WTC11 (cell line): ENCODE data around the gene REPS2. TPM values are rescaled to one million over a fixed set of nuclear protein-coding genes. Genes with fewer than 3 reads are reported as not detected.

Experiments used
- ATAC-seq: fragments of 200-7000 bp; cut with Tn5 transposase; 2 replicates; pipeline ENCODE4 v1.10.0; 2021; ENCODE audit warnings: mild to moderate bottlenecking, moderate library complexity
- CTCF ChIA-PET: fragments of 300-600 bp; sonication (Branson Sonifier 250); formaldehyde crosslinking; loops from one replicate; lab custom pipeline; 2021; ENCODE audit warnings: antibody characterized with exemption; lab: Charles Lee
- POLR2A ChIA-PET: fragments of 350-600 bp; sonication (Branson Sonifier 250); formaldehyde crosslinking; loops from one replicate; lab custom pipeline; 2021; ENCODE audit warnings: antibody characterized with exemption; lab: Charles Lee
- DNase-seq: peaks from one replicate; pipeline ENCODE4 v3.0.0; 2021; ENCODE audit warnings: low spot score
- H3K27ac Mint-ChIP-seq: 2 replicates; pipeline ENCODE4 v1.8.0; 2021; ENCODE audit warnings: mixed read lengths
- H3K27me3 Mint-ChIP-seq: 2 replicates; pipeline ENCODE4 v1.8.0; 2021; ENCODE audit warnings: low read depth, mild to moderate bottlenecking, moderate library complexity, mixed read lengths
- H3K36me3 Mint-ChIP-seq: 2 replicates; pipeline ENCODE4 v1.8.0; 2021; ENCODE audit warnings: mixed read lengths
- H3K4me1 Mint-ChIP-seq: 2 replicates; pipeline ENCODE4 v1.8.0; 2022; ENCODE audit warnings: mixed read lengths
- H3K4me3 Mint-ChIP-seq: 2 replicates; pipeline ENCODE4 v1.8.0; 2021; ENCODE audit warnings: mild to moderate bottlenecking, moderate library complexity, mixed read lengths
- H3K9me3 Mint-ChIP-seq: 2 replicates; pipeline ENCODE4 v1.8.0; 2021; ENCODE audit warnings: mixed read lengths
- CREB1 ChIP-seq: sonication (generic); formaldehyde crosslinking; IDR thresholded peaks from 2 replicates; pipeline ENCODE4 v1.8.0; 2023; ENCODE audit warnings: mild to moderate bottlenecking, missing genetic modification reagents
- ESRRA ChIP-seq: sonication (generic); formaldehyde crosslinking; IDR thresholded peaks from 2 replicates; pipeline ENCODE4 v1.8.1; 2022; ENCODE audit warnings: mild to moderate bottlenecking, missing genetic modification reagents, borderline replicate concordance
- GTF2I ChIP-seq: fragments of 250-450 bp; sonication (Bioruptor Pico); conservative IDR thresholded peaks from 2 replicates; pipeline ENCODE4 v1.4.0; 2021; ENCODE audit warnings: mild to moderate bottlenecking
- HMGA2 ChIP-seq: fragments of 250-450 bp; sonication (Bioruptor Pico); IDR thresholded peaks from 2 replicates; pipeline ENCODE4 v1.4.0; 2021; ENCODE audit warnings: mild to moderate bottlenecking, moderate library complexity
- JUN ChIP-seq: sonication (generic); formaldehyde crosslinking; IDR thresholded peaks from 2 replicates; pipeline ENCODE4 v1.8.0; 2023; ENCODE audit warnings: mild to moderate bottlenecking, missing genetic modification reagents
- NR1H2 ChIP-seq: sonication (generic); formaldehyde crosslinking; IDR thresholded peaks from 2 replicates; pipeline ENCODE4 v1.9.0; 2021; ENCODE audit warnings: mild to moderate bottlenecking, moderate library complexity, missing genetic modification reagents
- NR3C1 ChIP-seq: sonication (generic); formaldehyde crosslinking; conservative IDR thresholded peaks from 2 replicates; pipeline ENCODE4 v1.8.1; 2023; ENCODE audit warnings: low read depth, mild to moderate bottlenecking, missing genetic modification reagents
- OVOL2 ChIP-seq: fragments of 250-450 bp; sonication (Bioruptor Pico); IDR thresholded peaks from 2 replicates; pipeline ENCODE4 v1.9.0; 2021; ENCODE audit warnings: mild to moderate bottlenecking, borderline replicate concordance
- RORB ChIP-seq: fragments of 250-450 bp; sonication (Bioruptor Pico); IDR thresholded peaks from 2 replicates; pipeline ENCODE4 v1.9.0; 2021; ENCODE audit warnings: mild to moderate bottlenecking
- SMAD3 ChIP-seq: sonication (generic); formaldehyde crosslinking; IDR thresholded peaks from 2 replicates; pipeline ENCODE4 v1.8.0; 2022; ENCODE audit warnings: missing genetic modification reagents, mild to moderate bottlenecking, borderline replicate concordance
- SP1 ChIP-seq: sonication (generic); formaldehyde crosslinking; conservative IDR thresholded peaks from 2 replicates; pipeline ENCODE4 v1.8.1; 2022; ENCODE audit warnings: missing genetic modification reagents
- TEAD1 ChIP-seq: sonication (generic); formaldehyde crosslinking; IDR thresholded peaks from 2 replicates; pipeline ENCODE4 v1.8.0; 2022; ENCODE audit warnings: mild to moderate bottlenecking, missing genetic modification reagents
- total RNA-seq: library from RNA; stranded (reverse); gene quantifications from 3 replicates; pipeline ENCODE4 v1.2.3, GENCODE V29; 2021
- TF ChIP-seq, protein P1 (sequence below): sonication (generic); formaldehyde crosslinking; IDR thresholded peaks from 2 replicates; pipeline ENCODE4 v1.8.0; 2023; ENCODE audit warnings: mild to moderate bottlenecking, missing genetic modification reagents
- TF ChIP-seq, protein P2 (sequence below): sonication (generic); formaldehyde crosslinking; IDR thresholded peaks from 2 replicates; pipeline ENCODE4 v1.8.1; 2022; ENCODE audit warnings: mild to moderate bottlenecking, moderate library complexity, missing genetic modification reagents
- TF ChIP-seq, protein P3 (sequence below): fragments of 250-450 bp; sonication (Bioruptor Pico); IDR thresholded peaks from 2 replicates; pipeline ENCODE4 v1.9.0; 2021; ENCODE audit warnings: mild to moderate bottlenecking
- TF ChIP-seq, protein P4 (sequence below): sonication (generic); formaldehyde crosslinking; IDR thresholded peaks from 2 replicates; pipeline ENCODE4 v1.8.0; 2023; ENCODE audit warnings: missing genetic modification reagents, mild to moderate bottlenecking, borderline replicate concordance
- TF ChIP-seq, protein P5 (sequence below): sonication (generic); formaldehyde crosslinking; IDR thresholded peaks from 2 replicates; pipeline ENCODE4 v1.8.0; 2022; ENCODE audit warnings: mild to moderate bottlenecking, missing genetic modification reagents
- TF ChIP-seq, protein P6 (sequence below): sonication (generic); formaldehyde crosslinking; IDR thresholded peaks from 2 replicates; pipeline ENCODE4 v1.8.0; 2023; ENCODE audit warnings: missing genetic modification reagents
- TF ChIP-seq, protein P7 (sequence below): sonication (generic); formaldehyde crosslinking; IDR thresholded peaks from 2 replicates; pipeline ENCODE4 v1.8.1; 2023; ENCODE audit warnings: mild to moderate bottlenecking, moderate library complexity, missing genetic modification reagents

Gene REPS2
- total RNA-seq, 1 experiment from 2014 or later, result 2.2 TPM

DNA sequence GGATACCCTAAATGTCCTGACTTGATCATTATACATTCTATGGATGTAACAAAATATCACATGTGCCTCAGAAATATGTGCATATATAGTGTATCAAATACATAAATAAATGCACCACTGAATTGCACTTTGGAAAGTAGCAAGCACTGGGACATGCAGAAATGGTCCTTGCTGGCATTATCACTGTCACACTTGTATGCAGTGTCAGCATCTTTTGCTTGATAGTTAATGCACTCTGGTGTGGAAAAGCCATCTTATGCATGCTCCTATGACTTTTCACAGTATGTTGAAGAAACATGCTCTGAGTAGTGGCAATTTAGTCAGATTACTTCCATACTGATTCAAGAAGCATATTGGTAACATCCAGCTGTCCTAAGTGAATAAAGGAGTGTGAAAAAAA, 27.5 kb upstream of the REPS2 start:
- POLR2A ChIA-PET, result no interaction called here
- Mint-ChIP-seq H3K9me3 (no peaks in the 10 kb centered on the region), H3K4me3 (no peak overlapping the region), H3K4me1 (peaks cover 13% of the 10 kb centered on the region), H3K27ac (no peak overlapping the region), H3K36me3 (no peaks in the 10 kb centered on the region), H3K27me3 (no peaks in the 10 kb centered on the region)
- ATAC-seq (no peak), DNase-seq (no peak)
- TF ChIP-seq, protein P1, sequence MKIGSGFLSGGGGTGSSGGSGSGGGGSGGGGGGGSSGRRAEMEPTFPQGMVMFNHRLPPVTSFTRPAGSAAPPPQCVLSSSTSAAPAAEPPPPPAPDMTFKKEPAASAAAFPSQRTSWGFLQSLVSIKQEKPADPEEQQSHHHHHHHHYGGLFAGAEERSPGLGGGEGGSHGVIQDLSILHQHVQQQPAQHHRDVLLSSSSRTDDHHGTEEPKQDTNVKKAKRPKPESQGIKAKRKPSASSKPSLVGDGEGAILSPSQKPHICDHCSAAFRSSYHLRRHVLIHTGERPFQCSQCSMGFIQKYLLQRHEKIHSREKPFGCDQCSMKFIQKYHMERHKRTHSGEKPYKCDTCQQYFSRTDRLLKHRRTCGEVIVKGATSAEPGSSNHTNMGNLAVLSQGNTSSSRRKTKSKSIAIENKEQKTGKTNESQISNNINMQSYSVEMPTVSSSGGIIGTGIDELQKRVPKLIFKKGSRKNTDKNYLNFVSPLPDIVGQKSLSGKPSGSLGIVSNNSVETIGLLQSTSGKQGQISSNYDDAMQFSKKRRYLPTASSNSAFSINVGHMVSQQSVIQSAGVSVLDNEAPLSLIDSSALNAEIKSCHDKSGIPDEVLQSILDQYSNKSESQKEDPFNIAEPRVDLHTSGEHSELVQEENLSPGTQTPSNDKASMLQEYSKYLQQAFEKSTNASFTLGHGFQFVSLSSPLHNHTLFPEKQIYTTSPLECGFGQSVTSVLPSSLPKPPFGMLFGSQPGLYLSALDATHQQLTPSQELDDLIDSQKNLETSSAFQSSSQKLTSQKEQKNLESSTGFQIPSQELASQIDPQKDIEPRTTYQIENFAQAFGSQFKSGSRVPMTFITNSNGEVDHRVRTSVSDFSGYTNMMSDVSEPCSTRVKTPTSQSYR (CRISPR knock-in tag), result no peak
- TF ChIP-seq JUN (CRISPR knock-in tag) (no peak), CREB1 (CRISPR knock-in tag) (no peak), OVOL2 (CRISPR knock-in tag) (no peak)
- TF ChIP-seq, protein P2, sequence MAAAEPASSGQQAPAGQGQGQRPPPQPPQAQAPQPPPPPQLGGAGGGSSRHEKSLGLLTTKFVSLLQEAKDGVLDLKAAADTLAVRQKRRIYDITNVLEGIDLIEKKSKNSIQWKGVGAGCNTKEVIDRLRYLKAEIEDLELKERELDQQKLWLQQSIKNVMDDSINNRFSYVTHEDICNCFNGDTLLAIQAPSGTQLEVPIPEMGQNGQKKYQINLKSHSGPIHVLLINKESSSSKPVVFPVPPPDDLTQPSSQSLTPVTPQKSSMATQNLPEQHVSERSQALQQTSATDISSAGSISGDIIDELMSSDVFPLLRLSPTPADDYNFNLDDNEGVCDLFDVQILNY (CRISPR knock-in tag), result no peak
- CTCF ChIA-PET, result no interaction called here

DNA sequence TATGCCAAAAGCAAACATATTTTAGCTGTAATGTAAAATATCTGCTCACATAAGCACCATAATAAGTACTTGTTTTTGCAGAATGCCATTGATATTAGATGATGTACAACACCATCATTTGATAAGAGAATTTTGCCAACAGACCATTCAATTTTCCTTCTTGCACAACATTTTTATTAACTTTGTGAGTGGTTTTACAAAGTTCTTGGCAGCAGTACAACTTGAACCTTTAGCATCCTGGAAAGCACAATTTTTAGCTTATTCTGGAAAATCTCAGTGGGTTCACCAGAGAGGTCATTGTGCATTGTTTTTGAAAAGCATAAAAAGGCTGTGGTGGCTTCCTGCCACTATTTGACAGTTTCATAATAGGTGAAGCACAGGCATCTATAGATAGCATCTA, 26.4 kb upstream of the REPS2 start:
- TF ChIP-seq, protein P3, sequence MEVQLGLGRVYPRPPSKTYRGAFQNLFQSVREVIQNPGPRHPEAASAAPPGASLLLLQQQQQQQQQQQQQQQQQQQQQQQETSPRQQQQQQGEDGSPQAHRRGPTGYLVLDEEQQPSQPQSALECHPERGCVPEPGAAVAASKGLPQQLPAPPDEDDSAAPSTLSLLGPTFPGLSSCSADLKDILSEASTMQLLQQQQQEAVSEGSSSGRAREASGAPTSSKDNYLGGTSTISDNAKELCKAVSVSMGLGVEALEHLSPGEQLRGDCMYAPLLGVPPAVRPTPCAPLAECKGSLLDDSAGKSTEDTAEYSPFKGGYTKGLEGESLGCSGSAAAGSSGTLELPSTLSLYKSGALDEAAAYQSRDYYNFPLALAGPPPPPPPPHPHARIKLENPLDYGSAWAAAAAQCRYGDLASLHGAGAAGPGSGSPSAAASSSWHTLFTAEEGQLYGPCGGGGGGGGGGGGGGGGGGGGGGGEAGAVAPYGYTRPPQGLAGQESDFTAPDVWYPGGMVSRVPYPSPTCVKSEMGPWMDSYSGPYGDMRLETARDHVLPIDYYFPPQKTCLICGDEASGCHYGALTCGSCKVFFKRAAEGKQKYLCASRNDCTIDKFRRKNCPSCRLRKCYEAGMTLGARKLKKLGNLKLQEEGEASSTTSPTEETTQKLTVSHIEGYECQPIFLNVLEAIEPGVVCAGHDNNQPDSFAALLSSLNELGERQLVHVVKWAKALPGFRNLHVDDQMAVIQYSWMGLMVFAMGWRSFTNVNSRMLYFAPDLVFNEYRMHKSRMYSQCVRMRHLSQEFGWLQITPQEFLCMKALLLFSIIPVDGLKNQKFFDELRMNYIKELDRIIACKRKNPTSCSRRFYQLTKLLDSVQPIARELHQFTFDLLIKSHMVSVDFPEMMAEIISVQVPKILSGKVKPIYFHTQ, result no peak
- TF ChIP-seq HMGA2 (CRISPR knock-in tag), result no peak
- TF ChIP-seq NR1H2 (CRISPR knock-in tag), result no peak
- TF ChIP-seq, protein P4, sequence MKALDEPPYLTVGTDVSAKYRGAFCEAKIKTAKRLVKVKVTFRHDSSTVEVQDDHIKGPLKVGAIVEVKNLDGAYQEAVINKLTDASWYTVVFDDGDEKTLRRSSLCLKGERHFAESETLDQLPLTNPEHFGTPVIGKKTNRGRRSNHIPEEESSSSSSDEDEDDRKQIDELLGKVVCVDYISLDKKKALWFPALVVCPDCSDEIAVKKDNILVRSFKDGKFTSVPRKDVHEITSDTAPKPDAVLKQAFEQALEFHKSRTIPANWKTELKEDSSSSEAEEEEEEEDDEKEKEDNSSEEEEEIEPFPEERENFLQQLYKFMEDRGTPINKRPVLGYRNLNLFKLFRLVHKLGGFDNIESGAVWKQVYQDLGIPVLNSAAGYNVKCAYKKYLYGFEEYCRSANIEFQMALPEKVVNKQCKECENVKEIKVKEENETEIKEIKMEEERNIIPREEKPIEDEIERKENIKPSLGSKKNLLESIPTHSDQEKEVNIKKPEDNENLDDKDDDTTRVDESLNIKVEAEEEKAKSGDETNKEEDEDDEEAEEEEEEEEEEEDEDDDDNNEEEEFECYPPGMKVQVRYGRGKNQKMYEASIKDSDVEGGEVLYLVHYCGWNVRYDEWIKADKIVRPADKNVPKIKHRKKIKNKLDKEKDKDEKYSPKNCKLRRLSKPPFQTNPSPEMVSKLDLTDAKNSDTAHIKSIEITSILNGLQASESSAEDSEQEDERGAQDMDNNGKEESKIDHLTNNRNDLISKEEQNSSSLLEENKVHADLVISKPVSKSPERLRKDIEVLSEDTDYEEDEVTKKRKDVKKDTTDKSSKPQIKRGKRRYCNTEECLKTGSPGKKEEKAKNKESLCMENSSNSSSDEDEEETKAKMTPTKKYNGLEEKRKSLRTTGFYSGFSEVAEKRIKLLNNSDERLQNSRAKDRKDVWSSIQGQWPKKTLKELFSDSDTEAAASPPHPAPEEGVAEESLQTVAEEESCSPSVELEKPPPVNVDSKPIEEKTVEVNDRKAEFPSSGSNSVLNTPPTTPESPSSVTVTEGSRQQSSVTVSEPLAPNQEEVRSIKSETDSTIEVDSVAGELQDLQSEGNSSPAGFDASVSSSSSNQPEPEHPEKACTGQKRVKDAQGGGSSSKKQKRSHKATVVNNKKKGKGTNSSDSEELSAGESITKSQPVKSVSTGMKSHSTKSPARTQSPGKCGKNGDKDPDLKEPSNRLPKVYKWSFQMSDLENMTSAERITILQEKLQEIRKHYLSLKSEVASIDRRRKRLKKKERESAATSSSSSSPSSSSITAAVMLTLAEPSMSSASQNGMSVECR (CRISPR knock-in tag), result no peak
- TF ChIP-seq ESRRA (CRISPR knock-in tag), result no peak
- no peak for TF ChIP-seq SP1 (CRISPR knock-in tag)
- ATAC-seq (no peak), DNase-seq (no peak)
- Mint-ChIP-seq H3K27ac (no peak overlapping the region), H3K9me3 (peaks cover 6% of the 10 kb centered on the region; the same call in 1 of the 2 replicates), H3K4me3 (no peak overlapping the region), H3K36me3 (no peaks in the 10 kb centered on the region), H3K27me3 (no peaks in the 10 kb centered on the region), H3K4me1 (peaks cover 13% of the 10 kb centered on the region)
- ChIA-PET POLR2A (no interaction called here), CTCF (no interaction called here)

DNA sequence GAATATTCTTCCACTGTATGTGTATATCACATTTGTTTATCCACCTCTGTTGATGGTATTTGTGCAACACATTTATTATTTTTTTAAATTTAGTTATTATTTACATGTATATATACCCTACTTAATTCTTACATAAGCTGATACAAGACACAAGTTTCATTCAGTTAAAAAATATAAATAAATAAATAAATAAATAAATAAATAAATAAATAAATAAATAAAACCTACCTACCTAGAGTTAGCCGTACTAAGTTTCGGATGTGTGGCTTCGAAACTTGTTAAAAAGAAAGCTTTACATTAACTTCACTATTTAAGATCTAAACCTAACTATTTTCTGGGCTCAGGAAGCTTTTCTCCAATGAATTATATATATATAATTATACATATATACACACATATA, 23.3 kb upstream of the REPS2 start:
- ChIA-PET CTCF (no interaction called here), POLR2A (no interaction called here)
- peaks cover 5% of the 10 kb centered on the region for H3K4me1 Mint-ChIP-seq
- DNase-seq (no peak), ATAC-seq (no peak)
- H3K9me3 Mint-ChIP-seq, result peaks cover 8% of the 10 kb centered on the region; the same call in 1 of the 2 replicates
- no peaks in the 10 kb centered on the region for H3K27me3 Mint-ChIP-seq
- no peak overlapping the region for H3K27ac Mint-ChIP-seq
- no peaks in the 10 kb centered on the region for H3K36me3 Mint-ChIP-seq
- no peak overlapping the region for H3K4me3 Mint-ChIP-seq
- TF ChIP-seq NR3C1 (CRISPR knock-in tag), result no peak
- TF ChIP-seq SMAD3 (CRISPR knock-in tag), result no peak
- TF ChIP-seq, protein P5, sequence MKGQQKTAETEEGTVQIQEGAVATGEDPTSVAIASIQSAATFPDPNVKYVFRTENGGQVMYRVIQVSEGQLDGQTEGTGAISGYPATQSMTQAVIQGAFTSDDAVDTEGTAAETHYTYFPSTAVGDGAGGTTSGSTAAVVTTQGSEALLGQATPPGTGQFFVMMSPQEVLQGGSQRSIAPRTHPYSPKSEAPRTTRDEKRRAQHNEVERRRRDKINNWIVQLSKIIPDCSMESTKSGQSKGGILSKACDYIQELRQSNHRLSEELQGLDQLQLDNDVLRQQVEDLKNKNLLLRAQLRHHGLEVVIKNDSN, result no peak
- no peak for TF ChIP-seq GTF2I (CRISPR knock-in tag)
- no peak for TF ChIP-seq RORB (CRISPR knock-in tag)
- TF ChIP-seq TEAD1, result no peak
- TF ChIP-seq, protein P6, sequence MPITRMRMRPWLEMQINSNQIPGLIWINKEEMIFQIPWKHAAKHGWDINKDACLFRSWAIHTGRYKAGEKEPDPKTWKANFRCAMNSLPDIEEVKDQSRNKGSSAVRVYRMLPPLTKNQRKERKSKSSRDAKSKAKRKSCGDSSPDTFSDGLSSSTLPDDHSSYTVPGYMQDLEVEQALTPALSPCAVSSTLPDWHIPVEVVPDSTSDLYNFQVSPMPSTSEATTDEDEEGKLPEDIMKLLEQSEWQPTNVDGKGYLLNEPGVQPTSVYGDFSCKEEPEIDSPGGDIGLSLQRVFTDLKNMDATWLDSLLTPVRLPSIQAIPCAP (CRISPR knock-in tag), result no peak
- TF ChIP-seq, protein P7, sequence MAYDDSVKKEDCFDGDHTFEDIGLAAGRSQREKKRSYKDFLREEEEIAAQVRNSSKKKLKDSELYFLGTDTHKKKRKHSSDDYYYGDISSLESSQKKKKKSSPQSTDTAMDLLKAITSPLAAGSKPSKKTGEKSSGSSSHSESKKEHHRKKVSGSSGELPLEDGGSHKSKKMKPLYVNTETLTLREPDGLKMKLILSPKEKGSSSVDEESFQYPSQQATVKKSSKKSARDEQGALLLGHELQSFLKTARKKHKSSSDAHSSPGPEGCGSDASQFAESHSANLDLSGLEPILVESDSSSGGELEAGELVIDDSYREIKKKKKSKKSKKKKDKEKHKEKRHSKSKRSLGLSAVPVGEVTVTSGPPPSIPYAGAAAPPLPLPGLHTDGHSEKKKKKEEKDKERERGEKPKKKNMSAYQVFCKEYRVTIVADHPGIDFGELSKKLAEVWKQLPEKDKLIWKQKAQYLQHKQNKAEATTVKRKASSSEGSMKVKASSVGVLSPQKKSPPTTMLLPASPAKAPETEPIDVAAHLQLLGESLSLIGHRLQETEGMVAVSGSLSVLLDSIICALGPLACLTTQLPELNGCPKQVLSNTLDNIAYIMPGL (CRISPR knock-in tag), result no peak
